ENCODE measurements around the gene LTO1. TPM values are rescaled to one million over a fixed set of nuclear protein-coding genes. Genes with fewer than 3 reads are reported as not detected.
"Not testable (repeated sequence)": the region's sequence is repeated elsewhere in the genome, so short reads cannot be mapped to it uniquely, and the experiment has no call there.

Gene LTO1
- total RNA-seq, 1 experiment from 2014 or later, result 8.5 TPM

DNA sequence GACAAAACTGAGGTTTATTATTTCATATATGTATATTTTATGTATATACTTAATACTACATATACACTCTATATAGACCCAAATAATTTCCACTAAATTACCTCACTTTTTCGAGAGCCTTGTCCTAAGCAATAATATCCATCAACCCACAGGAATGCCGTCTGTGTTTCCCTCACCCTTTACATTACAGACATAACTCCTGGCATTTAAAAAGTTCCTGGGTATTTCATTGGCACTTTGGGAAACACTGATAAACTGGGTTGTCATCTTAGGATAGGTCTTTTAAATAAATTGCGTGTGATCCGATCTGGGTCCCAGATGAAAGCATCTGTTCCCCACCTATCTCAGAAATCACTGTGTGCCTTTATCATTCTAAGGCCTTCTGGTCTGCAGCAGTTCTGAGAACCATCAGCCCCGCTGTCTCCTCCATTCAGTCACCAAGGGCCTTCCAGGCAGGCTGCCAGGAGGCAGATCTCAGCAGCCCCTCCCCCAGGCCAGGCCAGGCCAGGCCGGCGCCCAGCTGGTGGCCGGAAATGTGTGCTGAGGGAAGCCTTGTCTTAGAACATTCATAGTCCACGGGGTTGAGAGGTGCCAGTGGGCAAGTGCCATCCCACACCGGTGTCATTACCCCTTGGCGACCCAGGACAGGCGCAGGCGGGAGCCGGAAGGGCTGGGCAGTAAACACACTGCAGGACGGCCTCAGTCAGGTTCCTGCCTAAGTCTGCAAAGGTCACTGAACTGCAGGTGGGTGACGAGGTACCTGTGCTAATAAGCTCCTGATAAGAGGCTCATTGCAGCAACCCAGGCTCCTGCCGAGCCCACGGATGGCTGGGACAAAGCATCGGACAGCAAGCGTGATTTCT lies 25.4 kb upstream of the LTO1 start:
- peak; percentile 68 for DNase-seq (ENCODE audit: low spot score)

DNA sequence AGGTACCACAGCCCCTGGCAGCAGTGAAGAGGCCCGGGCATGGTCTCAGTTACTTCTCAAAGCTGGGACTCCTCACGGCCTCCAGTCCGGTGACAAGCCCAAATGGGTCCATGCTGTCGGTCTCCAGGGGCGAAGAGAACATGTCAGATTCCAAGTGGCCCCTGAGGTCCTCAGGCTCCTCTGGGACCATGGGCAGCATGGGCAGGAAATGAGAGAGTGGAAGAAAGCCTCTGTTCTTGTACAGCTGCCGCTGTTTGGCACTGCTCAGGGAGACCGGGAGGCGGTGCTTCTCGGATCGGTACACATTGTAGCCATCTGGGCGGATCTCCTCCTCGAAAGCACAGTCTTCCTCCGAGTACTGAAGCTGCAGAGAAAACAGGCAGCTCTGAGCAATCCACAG lies 24.1 kb upstream of the LTO1 start:
- no peak for DNase-seq (ENCODE audit: low spot score)

DNA sequence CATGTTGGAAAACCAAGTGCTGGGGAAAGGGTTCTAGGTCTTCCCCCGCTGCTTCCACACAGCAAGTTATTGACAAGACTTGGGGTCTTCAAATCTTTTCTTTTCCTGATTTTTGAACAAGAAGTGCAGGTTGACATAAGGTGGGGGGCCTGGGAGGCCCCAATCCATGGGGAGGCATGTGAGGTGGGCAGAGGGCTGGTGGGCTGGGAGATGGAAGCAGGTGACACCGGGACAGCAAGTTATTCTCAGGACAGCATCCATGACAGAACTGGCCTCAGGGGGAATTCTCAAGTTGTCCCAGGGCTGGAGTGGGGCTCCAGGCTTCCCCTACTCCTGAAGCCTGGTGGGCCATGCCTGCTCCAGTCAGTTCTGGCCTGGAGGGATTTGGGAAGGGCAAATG lies 23.2 kb upstream of the LTO1 start:
- DNase-seq (ENCODE audit: low spot score), result no peak

DNA sequence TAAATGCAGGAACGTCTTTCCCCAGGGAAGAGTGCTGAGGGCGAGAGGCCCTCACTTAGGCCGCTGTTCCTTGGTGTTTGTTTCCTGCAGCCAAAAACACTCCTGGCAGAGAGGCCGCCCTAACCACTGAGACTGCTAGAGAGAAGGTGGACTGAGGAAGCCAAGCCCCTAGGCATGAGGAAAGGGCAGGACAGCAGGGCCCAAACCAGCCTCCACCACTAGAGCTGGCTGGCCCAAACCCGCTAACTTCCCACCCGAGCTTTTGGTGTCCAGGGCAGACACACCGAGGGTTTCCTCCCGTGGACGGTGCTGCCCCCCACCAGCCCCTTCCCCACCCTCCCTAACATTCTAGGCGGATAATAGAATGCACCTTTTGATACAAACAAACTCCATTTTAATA lies 22.7 kb upstream of the LTO1 start:
- DNase-seq (ENCODE audit: low spot score), result no peak

DNA sequence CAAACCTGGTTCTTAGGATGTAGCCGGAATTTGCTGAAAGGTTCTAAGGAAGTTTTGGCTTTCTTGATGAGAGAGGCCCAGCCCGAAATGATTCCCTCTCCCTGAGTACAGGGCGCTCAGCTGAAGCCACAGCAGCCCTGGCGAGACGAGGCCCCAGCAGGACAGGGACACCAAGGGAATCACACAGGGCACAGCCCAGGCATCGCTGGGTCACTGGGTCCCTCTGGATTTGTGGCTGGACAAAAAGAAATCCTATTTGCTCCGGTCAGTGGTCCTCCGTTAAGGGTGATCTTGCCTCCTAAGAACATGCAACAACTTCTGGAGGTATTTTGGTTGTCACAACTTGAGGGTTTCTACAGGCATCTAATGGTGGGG lies 22.3 kb upstream of the LTO1 start:
- no peak for DNase-seq (ENCODE audit: low spot score)

DNA sequence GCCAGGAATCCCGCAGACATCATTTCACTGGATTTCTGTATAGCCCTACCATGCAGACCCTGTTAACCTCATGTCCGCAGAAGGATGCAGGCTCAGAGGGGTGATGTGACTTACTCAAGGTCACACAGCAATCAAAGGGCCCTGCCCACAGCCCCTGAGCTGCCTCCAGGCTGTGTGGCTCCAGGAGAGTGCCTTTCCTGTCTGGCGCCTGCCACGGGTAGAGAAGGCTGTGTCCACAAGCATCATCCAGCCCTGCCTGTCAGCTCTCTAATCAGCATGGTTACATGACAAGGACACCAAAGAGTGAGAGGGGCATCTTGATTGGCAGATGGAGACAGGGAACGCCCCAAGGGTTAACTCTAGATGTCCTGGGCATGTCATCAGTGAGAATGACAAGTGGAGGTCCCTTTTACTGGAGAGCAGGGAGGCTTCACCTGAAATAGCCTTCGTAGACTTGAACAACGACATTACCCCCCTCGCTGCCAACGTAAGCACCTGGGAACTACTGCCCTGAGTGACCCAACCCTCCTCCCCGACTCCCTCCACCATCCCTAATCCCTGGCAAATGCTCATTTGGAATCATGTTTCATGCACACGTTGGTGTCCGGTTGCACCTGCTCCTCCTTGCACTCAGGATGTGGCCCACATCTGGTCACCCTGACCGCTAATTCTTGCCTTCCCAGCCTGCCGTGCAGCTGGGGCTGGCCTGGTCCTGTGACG lies 21.8 kb upstream of the LTO1 start:
- DNase-seq (ENCODE audit: low spot score), result no peak

DNA sequence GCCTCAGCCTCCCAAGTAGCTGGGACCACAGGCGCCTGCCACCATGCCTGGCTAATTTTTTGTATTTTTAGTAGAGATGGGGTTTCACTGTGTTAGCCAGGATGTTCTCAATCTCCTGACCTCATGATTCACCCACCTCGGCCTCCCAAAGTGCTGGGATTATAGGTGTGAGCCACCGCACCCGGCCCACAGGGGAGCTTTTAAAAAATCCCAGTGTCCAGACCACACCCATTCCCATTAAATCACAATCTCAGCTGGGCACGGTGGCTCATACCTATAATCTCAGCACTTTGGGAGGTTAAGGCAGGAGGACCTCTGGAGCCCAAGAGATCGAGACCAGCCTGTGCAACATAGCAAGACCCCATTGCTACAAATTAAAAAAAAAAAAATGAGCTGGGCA lies 20.8 kb upstream of the LTO1 start:
- DNase-seq (ENCODE audit: low spot score), result not testable (repeated sequence)

DNA sequence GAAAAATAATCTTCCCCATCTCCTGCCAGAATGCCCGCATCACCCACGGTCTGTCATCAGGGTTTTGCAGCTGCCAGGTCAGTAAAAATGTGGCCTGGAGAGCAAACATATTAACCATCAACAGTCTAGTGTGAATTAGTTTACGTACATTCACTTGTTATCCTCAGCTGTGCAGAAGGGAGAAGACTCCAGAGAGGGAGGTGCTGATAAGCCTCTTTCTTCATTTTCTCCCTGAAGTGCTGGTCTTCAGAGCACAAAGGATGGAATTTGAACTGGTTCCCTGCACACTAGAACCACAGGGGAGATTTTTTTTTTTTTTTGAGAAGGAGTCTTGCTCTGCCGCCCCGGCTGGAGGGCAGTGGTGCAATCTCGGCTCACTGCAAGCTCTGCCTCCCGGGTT lies 20.4 kb upstream of the LTO1 start:
- DNase-seq (ENCODE audit: low spot score), result no peak

DNA sequence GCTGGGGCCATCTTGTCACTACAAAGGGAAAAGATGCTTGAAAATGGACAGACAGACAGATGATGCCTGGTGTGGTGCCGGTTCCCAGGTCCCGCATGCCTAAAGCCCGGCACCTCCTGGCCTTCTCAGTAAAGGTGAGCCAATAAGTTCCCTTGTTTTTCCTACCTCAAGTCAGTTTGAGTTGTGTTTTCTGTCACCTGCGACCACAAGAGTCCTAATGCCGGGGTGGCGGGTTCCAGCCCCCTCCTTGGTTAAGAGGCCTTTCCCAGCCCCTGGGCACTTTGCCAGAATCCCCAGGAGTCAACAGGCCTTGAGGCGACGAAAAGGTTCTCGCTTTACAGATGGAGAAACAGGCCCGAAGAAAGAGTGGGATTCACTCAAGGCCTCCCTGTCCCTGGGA lies 19.6 kb upstream of the LTO1 start:
- no peak for DNase-seq (ENCODE audit: low spot score)

DNA sequence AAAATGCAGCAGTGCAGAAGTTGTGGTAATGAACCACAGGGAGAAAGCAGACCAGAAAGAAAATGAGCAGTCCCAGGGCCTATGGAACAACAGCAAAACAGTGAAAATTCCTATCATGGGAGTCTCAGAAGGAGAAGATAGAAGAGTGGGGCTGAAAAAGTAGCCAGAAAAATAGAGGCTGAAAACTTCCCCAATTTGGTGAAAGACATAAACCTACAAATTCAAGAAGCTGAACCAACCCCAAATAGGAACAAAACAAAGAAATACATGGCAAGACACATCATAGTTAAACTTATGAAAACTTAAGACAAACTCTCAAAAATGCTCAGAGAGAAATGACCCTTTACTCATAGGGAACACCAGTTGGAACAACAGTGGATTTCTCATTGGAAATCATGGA lies 17.3 kb upstream of the LTO1 start:
- DNase-seq (ENCODE audit: low spot score), result no peak

DNA sequence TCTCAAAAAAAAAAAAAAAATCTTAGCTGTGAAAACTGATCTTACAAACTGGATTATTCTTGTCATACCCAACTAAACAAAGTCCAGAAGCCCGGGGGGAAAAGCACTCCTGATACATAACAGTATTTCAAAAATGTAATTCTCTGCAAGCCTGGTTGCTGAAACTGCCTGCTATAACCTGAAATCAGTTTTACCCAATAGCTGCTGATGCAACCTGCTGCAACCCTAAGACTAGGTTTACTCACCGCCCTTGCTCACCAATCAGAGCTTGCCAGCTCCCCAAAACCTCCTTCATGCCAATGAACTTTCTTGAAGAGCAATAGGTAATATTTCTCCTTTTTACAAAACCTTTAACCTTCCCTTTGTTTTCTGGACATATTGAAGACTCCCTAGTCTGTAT lies 16.3 kb upstream of the LTO1 start:
- peak; percentile 31 for DNase-seq (ENCODE audit: low spot score)

DNA sequence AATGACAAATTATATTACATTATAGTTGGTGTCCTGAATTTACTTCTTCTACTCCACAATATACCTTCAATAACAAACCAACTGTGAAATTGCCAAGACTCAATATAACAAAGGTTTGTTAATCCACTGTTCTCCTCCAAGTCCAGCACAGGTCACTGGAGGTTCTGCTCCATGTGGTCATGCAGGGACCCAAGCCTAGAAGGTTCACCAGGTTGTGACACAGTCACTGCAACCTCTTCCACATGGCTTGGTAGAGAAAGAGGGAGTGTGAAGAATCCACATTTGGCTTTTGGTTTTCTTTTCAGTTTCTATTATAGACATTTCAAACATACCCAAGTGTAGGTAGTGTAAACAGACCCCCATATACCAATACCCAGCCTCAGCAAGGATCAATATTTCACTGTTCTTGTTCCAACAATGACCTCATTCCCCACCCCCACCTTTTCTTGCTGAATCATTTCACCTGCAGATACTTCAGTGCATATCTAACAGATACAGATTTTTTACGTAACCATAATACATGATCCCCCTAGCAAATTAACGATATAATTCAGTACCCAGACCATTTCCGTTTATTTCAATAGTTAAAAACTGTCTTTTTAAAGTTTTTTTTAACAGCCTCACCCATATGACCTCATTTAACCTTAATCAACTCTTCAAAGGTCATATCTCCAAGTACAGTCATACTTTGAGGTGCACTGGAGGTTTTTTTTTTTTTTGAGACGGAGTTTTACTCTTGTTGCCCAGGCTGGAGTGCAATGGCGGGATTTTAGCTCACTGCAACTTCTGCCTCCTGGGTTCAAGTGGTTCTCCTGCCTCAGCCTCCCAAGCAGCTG lies 14.5 kb upstream of the LTO1 start:
- no peak for DNase-seq (ENCODE audit: low spot score)

DNA sequence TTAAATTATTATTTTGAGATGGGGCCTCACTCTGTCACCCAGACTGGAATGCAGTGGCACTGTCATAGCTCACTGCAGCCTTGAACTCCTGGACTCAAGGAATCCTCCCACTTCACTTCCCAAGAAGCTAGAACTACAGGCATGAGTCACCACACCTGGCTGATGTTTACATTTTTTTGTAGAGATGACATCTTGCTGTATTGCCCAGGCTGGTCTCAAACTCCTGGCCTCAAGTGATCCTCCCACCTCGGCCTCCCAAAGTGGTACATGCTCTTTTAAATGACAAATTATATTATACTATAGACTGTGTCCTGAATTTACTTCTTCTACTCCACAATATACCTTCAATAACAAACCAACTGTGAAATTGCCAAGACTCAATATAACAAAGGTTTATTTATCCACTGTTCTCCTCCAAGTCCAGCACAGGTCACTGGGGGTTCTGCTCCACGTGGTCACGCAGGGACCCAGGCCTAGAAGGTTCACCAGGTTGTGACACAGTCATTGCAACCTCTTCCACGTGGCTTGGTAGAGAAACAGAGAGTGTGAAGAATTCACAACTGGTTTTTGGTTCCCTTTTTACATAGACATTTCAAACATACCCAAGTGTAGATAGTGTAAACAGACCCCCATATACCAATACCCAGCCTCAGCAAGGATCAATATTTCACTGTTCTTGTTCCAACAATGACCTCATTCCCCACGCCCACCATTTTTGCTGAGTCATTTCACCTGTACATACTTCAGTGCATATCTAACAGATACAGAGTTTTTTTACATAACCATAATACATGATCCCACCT lies 13.0 kb upstream of the LTO1 start:
- DNase-seq (ENCODE audit: low spot score), result not testable (repeated sequence)

DNA sequence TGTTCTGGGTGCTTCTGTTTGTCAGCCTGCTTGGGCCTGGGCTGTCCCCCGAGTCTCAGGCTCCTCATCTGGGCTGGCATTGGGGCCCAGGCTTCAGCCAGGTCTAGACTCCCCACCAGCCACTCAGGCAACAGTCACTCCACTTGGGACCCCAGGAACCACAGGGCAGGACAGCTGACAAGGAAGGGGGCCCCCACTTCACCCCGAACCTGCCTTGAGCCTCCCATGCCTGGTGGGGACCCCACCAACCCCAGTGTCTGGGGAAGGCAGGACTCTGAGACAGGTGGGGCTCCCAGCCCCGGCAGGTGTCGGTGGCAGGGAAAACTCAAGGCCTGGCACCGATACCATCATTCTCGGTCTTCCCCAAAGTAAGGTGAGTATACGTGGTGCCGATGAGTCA lies 11.7 kb upstream of the LTO1 start:
- no peak for DNase-seq (ENCODE audit: low spot score)

DNA sequence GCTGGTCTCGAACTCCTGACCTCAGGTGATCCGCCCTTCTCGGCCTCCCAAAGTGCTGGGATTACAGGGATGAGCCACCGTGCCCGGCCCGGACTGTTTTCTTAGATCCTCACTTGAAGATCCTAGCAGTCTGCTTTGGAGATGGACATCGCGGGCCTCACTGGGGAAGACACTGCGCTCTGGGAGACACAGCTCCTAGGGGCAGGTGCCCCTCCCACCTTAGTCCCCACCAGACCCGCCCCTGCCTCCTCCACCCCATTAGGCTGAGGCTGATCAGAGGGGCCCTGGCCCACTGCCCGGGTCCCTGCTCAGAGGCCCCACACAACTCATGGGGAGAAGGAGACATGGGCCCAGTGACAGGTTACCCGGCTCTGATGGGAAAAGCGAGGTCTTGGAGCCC lies 11.3 kb upstream of the LTO1 start:
- DNase-seq (ENCODE audit: low spot score), result no peak

DNA sequence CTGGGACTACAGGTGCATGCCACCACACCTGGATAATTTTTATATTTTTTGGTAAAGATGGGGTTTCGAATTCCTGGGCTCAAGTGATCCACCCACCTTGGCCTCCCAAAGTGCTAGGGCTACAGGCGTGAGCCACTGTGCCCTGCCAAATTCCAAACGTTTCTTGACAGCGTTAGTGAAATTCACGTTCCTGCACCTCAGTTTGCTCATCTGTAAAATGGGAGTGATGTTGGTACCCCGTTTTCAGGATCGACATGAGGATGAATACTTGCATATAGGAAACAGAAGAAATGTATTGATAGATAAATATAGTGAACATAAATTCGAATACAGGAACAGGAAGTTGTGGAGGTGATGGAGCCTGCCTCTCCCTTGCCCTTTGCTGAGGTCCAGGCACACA lies 10.2 kb upstream of the LTO1 start:
- no peak for DNase-seq (ENCODE audit: low spot score)

DNA sequence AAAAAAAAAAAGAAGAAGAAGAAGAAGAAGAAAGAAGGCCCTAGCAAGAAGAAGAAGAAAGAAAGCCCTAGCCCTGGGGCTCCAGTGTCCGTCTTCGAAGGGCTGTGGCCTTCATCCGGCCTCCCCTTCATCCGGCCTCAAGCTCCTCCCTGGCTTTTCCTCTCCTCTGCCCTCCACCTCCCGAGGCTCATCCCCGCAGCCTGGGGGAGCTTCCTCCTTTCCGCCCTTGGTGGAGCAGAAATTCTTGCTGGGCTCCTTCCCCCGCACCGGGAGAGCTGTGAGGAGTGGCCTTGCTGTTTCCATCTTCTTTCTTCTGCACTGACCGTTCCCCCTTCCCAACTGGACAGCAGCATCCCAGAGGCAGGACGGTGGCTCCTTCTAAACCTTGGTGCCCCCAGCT lies 9.5 kb upstream of the LTO1 start:
- DNase-seq (ENCODE audit: low spot score), result no peak

DNA sequence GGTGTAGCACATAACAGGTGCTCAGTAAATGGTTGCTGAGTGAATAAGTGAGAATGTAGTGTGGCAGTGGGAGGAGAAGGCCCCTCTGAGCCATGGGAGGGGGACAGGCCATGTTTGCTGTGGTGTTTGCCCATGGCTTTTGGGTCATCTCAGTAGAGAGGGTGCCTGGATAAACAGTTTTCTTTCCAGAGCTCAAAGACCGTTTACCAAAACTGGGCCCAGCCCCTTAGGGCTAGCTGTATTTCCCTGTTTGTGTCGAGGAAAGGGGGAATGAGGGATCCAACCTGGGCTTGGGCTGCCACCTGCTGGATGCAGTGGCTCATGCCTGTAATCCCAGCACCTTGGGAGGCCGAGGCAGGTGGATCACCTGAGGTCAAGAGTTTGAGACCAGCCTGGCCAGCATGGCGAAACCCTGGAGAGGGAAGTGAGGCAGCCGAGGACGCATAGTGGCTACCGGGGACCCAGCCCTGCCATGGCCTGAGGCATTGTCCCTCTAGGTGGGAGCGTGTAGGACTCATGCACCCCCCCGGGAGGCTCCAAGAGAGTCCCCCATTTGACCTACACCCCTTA lies 8.7 kb upstream of the LTO1 start:
- no peak for DNase-seq (ENCODE audit: low spot score)

DNA sequence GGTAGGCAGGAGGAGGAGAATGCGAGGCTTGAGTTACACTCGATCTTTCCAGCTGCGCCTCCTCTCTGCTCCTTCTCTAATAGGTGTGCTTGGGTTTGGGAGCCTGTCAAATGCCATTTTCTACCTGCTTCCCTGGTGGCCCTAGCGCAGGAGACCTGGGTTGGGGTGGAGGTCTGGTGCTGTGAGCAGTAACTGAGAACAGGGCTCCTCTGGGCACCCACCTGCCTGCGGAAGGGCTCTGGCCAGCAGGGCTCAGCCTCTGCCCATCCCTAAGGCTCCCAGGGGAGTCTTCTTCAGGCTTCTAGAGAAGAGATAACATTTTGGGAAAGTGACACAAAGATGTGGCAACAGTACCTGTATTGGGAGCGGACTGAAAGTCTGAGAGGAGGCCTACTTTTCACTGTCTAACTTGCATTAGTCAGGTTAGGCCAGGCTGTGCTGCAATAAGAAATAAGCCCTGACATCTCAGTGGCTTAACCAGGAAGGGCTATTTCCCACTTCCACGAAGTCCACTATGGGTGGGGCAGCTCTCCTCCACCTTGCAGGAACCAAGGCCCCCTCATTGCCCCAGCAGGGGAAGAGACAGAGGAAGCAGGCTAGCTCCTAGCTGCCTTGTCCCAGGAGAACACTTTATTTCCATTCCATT lies 7.7 kb upstream of the LTO1 start:
- DNase-seq (ENCODE audit: low spot score), result no peak

DNA sequence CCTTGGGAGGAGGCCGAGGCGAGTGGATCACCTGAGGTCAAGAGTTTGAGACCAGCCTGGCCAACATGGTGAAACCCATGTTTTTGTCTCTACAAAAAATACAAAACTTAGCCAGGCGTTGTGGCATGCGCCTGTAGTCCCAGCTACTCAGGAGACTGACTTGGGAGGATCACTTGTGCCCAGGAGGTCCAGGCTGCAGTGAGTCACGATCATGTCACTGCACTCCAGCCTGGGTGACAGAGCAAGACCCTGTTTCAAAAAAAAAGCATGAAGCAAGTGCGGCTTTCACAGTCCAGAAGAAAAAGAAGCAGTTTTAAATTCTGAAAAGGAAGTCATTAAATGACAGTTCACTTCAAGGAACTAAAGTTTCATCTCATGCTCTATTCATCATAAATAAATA lies 7.1 kb upstream of the LTO1 start:
- no peak for DNase-seq (ENCODE audit: low spot score)

DNA sequence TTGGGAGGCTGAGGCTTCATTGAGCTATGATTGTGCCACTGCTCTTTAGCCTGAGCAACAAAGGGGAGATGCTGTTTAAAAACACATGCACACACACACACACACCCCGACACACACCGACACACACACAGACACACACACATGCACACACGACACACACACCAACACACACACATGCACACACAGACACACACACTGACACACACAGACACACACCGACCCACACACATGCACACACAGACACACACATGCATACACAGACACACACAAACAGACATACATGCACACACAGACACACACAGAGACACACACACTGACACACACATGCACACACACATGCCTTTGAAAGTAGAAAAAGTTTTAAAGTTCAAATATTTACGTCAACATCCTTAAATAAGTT lies 5.5 kb upstream of the LTO1 start:
- no peak for DNase-seq (ENCODE audit: low spot score)

Measured in H4 (cell line).